Measurements from ENCODE around the gene CLTA. TPM values are rescaled to one million over a fixed set of nuclear protein-coding genes. Genes with fewer than 3 reads are reported as not detected.

The CLTA gene
- total RNA-seq, 4 donors from 2014 or later = 163 to 308 (median 217) TPM

DNA sequence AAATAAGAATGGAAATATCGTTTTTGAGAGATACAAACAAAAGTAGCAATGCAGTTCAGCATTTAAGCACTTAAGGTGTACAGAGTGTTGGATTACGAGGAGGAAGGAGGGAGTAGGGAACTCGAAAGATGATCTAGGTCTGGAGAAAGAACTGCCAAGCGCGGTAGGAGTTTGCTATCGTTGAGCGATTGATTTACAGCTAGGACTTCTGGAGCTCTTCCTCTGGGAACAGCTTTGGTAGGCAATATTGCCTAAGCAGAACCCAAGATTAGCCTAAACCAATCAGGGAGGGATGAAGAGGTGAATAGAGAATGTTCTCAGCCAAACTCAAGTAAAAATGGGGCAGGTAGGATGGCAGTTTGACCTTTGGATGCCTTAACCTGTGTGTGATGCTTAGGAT, 965 bp downstream of the CLTA start:
- Histone ChIP-seq H3K9me3 (no peaks in the 10 kb centered on the region), H3K36me3 (peaks cover 0 to under 1% (median 0%) of the 10 kb centered on the region in 4 donors), H3K27ac (peak overlapping the region; percentile 90 to 96 (median 92)), H3K27me3 (no peaks in the 10 kb centered on the region), H3K4me3 (peak overlapping the region; percentile 70 to 96 (median 78)), H3K4me1 (peaks cover 25 to 43% (median 31%) of the 10 kb centered on the region in 4 donors)
- whole genome bisulfite sequencing, 2 donors (ENCODE audit: low coverage in 1 of 2) = 0 to 2% methylated on average over 5 to 7 of the region's 7 CpGs
- in situ Hi-C loops (cut with MboI; ENCODE audit: low pct_ligation_motif_present in 1 of 4, low pct_unique_long_range_greater_than_20kb in 1 of 4, low sequenced_read_pairs in 3 of 4) = no loop called here
- intact Hi-C loops (cut with DNase I; ENCODE audit: low total_unique reads) = no loop called here
- TF ChIP-seq POLR2A (IDR thresholded peaks at IDR 0.05) (no peak), EP300 (IDR thresholded peaks at IDR 0.05; ENCODE audit: low read depth) (no peak), POLR2AphosphoS5 (IDR thresholded peaks at IDR 0.05) (no peak)
- TF ChIP-seq, protein P1, sequence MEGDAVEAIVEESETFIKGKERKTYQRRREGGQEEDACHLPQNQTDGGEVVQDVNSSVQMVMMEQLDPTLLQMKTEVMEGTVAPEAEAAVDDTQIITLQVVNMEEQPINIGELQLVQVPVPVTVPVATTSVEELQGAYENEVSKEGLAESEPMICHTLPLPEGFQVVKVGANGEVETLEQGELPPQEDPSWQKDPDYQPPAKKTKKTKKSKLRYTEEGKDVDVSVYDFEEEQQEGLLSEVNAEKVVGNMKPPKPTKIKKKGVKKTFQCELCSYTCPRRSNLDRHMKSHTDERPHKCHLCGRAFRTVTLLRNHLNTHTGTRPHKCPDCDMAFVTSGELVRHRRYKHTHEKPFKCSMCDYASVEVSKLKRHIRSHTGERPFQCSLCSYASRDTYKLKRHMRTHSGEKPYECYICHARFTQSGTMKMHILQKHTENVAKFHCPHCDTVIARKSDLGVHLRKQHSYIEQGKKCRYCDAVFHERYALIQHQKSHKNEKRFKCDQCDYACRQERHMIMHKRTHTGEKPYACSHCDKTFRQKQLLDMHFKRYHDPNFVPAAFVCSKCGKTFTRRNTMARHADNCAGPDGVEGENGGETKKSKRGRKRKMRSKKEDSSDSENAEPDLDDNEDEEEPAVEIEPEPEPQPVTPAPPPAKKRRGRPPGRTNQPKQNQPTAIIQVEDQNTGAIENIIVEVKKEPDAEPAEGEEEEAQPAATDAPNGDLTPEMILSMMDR (IDR thresholded peaks at IDR 0.05) = no peak
- no peak for DNase-seq

DNA sequence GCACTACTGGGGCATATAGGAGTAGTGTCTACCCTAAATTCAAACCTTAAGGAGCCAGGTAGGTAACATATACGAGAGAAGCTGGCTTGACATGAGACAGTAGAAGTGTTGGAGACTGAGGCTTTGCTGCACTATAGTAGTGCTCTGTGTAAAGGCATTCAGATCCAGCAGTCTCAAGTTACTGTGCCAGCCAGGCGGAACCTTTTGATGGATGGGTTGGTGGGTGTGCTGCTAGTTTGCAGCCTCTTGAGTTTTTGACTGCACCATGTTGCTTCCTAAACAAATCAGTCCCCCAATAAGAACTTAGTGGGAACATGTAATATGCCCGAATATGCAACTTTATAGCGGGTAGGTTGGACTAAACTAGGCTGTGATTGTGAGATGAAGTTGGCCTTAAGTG, 1.5 kb downstream of the CLTA start:
- Histone ChIP-seq H3K9me3 (no peaks in the 10 kb centered on the region), H3K27me3 (no peaks in the 10 kb centered on the region), H3K36me3 (peaks cover 0 to 6% (median 0%) of the 10 kb centered on the region in 4 donors), H3K4me3 (peak overlapping the region; percentile 70 to 96 (median 78)), H3K4me1 (peaks cover 25 to 43% (median 31%) of the 10 kb centered on the region in 4 donors), H3K27ac (peak overlapping the region in 1 of 4 donors; percentile 90)
- TF ChIP-seq, protein P1 (IDR thresholded peaks at IDR 0.05) = no peak
- no peak for TF ChIP-seq POLR2A (IDR thresholded peaks at IDR 0.05)
- TF ChIP-seq EP300 (IDR thresholded peaks at IDR 0.05; ENCODE audit: low read depth) = no peak
- TF ChIP-seq POLR2AphosphoS5 (IDR thresholded peaks at IDR 0.05) = no peak
- intact Hi-C loops (cut with DNase I; ENCODE audit: low total_unique reads) = no loop called here
- DNase-seq = no peak
- 64% methylated on average over 4 of the region's 4 CpGs; no CpG with 5 or more reads in 1 of the 2 donors for WGBS, 2 donors (ENCODE audit: low coverage in 1 of 2)
- in situ Hi-C loops (cut with MboI; ENCODE audit: low pct_ligation_motif_present in 1 of 4, low pct_unique_long_range_greater_than_20kb in 1 of 4, low sequenced_read_pairs in 3 of 4) = no loop called here

DNA sequence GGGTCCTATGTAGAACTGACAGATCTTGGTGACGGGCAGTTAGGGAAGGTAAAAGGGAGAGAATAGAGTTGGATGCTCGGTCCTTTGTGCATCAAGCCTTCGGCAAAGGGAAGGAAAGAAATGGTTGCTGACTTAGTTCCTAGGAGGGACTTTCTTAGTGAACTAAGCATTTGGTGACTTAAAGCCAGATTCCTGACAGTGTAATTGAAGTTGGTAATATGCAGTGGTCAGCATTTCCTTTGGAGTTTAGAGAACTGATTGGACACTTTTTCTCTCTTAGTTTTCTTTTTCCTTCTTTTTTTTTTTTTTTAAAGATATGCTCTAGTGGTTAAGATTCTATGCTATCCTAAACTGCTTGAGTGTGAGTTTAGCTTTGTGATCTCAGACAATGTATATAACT, 2.3 kb downstream of the CLTA start:
- TF ChIP-seq EP300 (IDR thresholded peaks at IDR 0.05; ENCODE audit: low read depth) = no peak
- TF ChIP-seq POLR2A (IDR thresholded peaks at IDR 0.05) = no peak
- TF ChIP-seq, protein P1 (IDR thresholded peaks at IDR 0.05) = no peak
- no peak for TF ChIP-seq POLR2AphosphoS5 (IDR thresholded peaks at IDR 0.05)
- intact Hi-C loops (cut with DNase I; ENCODE audit: low total_unique reads) = no loop called here
- Histone ChIP-seq H3K4me1 (peaks cover 25 to 43% (median 31%) of the 10 kb centered on the region in 4 donors), H3K27ac (no peak overlapping the region), H3K36me3 (peaks cover 0 to 14% (median under 1%) of the 10 kb centered on the region in 4 donors), H3K4me3 (peak overlapping the region in 1 of 4 donors; percentile 96), H3K27me3 (no peaks in the 10 kb centered on the region), H3K9me3 (no peaks in the 10 kb centered on the region)
- in situ Hi-C loops (cut with MboI; ENCODE audit: low pct_ligation_motif_present in 1 of 4, low pct_unique_long_range_greater_than_20kb in 1 of 4, low sequenced_read_pairs in 3 of 4) = no loop called here
- WGBS, 2 donors (ENCODE audit: low coverage in 1 of 2) = 66 to 68% methylated on average over 3 of the region's 3 CpGs
- DNase-seq = no peak

DNA sequence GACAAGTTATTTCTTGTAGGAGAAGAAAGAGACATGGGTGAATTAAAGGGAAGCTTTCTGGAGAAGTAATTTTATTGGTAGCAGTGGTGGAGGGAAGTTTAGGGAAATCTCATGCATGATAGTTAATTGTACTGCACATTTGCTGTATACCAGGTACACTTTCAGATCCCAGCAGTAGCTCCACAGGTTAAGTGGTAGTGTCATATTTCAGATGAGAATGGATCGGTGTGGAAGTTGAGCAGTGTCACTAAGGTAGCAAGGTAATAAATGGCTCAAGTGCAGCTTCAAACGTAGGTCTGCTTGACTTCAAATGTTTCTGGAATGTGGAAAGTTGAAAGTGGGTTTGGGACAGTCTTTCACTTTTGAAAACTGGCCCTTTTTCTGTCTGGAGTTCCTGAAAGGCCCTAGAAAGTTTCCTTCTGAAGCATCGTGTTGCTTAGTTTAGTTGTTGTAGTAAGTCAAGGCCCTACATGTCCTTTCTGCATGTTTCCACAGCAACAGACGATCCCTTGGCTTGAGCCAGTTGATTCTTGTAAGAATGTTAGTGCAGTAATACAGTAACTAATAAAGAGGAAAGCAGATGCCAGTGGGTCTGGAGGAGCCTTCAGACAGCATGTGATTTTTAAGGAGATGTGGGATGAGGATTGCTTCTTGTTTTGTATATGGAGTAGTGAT, 3.7 kb downstream of the CLTA start:
- no peak for DNase-seq
- Histone ChIP-seq H3K36me3 (peaks cover 0 to 25% (median 7%) of the 10 kb centered on the region in 4 donors), H3K27me3 (no peaks in the 10 kb centered on the region), H3K27ac (no peak overlapping the region), H3K4me1 (peaks cover 25 to 43% (median 31%) of the 10 kb centered on the region in 4 donors), H3K4me3 (no peak overlapping the region), H3K9me3 (no peaks in the 10 kb centered on the region)
- intact Hi-C loops (cut with DNase I; ENCODE audit: low total_unique reads) (no loop called here), in situ Hi-C loops (cut with MboI; ENCODE audit: low pct_ligation_motif_present in 1 of 4, low pct_unique_long_range_greater_than_20kb in 1 of 4, low sequenced_read_pairs in 3 of 4) (no loop called here)
- no peak for TF ChIP-seq EP300 (IDR thresholded peaks at IDR 0.05; ENCODE audit: low read depth)
- no peak for TF ChIP-seq POLR2AphosphoS5 (IDR thresholded peaks at IDR 0.05)
- no peak for TF ChIP-seq POLR2A (IDR thresholded peaks at IDR 0.05)
- TF ChIP-seq, protein P1 (IDR thresholded peaks at IDR 0.05) = no peak
- 49 to 50% methylated on average over 2 to 4 of the region's 4 CpGs for WGBS, 2 donors (ENCODE audit: low coverage in 1 of 2)

All from transverse colon (tissue), 4 donors.